ENCODE measurements around the gene DEPDC5.

- TF ChIP-seq CTCF (IDR thresholded peaks at IDR 0.05) = no peak
- no peak for TF ChIP-seq POLR2A (IDR thresholded peaks at IDR 0.05)
Observed at GRCh38 chr22:31764785-31765184, 11.0 kb downstream of the DEPDC5 start.

Data from Peyer's patch (tissue), 4 donors.